Sigmoid colon (tissue), 7 donors: ENCODE results near the gene DSCAML1. TPM values are rescaled to one million over a fixed set of nuclear protein-coding genes. Genes with fewer than 3 reads are reported as not detected.
"Not testable (repeated sequence)": the region's sequence is repeated elsewhere in the genome, so short reads cannot be mapped to it uniquely, and the experiment has no call there.

Experiments used
- DNase-seq: peaks from one replicate; pipeline ENCODE4 v3.0.0-alpha.2; 2019
- H3K27ac ChIP-seq, 4 donors: fragments of 200-600 bp; sonication (generic); one replicate each; pipeline ENCODE4 v1.5.1; 2016 to 2019; ENCODE audit warnings: mild to moderate bottlenecking in 1 of 4
- H3K27me3 ChIP-seq, 3 donors: fragments of 200-600 bp; sonication (generic); one replicate each; pipeline ENCODE4 v1.5.1; 2019; ENCODE audit warnings: mild to moderate bottlenecking in 1 of 3
- H3K36me3 ChIP-seq, 4 donors: fragments of 200-600 bp; sonication (generic); one replicate each; pipeline ENCODE4 v1.5.1; 2016 to 2019
- H3K4me1 ChIP-seq, 4 donors: fragments of 200-600 bp; sonication (generic); one replicate each; pipeline ENCODE4 v1.5.1; 2017 to 2019
- H3K4me3 ChIP-seq, 4 donors: fragments of 200-600 bp; sonication (generic); one replicate each; pipeline ENCODE4 v1.5.1; 2017 to 2019; ENCODE audit warnings: mild to moderate bottlenecking in 2 of 4, moderate library complexity in 1 of 4
- H3K9me3 ChIP-seq, 4 donors: fragments of 200-600 bp in 3 of 4; sonication (generic) in 3 of 4; one replicate each; pipeline versions ENCODE4 v1.5.1 to v1.6.1; 2013 to 2019
- CTCF ChIP-seq, 4 experiments: fragments of 450-650 bp in 3 of 4; fragments of 200-600 bp in 1 of 4; IDR thresholded peaks; one replicate each; pipeline ENCODE4 v1.5.1; 2016 to 2019; ENCODE audit warnings: antibody characterized with exemption in 4 of 4, mild to moderate bottlenecking in 3 of 4, moderate library complexity in 2 of 4
- EP300 ChIP-seq, 4 donors: sonication (generic); formaldehyde crosslinking; IDR thresholded peaks; one replicate each; pipeline ENCODE4 v1.6.1; 2017; ENCODE audit warnings: antibody characterized with exemption in 4 of 4
- POLR2A ChIP-seq, 2 donors: fragments of 450-650 bp; IDR thresholded peaks; one replicate each; pipeline ENCODE4 v1.6.1; 2016; ENCODE audit warnings: antibody characterized with exemption in 2 of 2, mild to moderate bottlenecking in 2 of 2, moderate library complexity in 2 of 2
- POLR2AphosphoS5 ChIP-seq, 4 donors: sonication (generic); formaldehyde crosslinking; IDR thresholded peaks; one replicate each; pipeline ENCODE4 v1.6.1; 2017; ENCODE audit warnings: antibody characterized with exemption in 4 of 4
- WGBS, 2 donors: extraction: QIAGEN DNeasy Blood & Tissue Kit; methylation state at CpG; one replicate each; pipeline ENCODE4 v1.1.7; 2013; 5-methylcytosine and 5-hydroxymethylcytosine counted together
- intact Hi-C: fragments of 100-400 bp; cut with DNase I; formaldehyde crosslinking; loops from one replicate; pipeline ENCODE4 v1.15.1; 2023
- polyA plus RNA-seq, 3 donors: library from polyadenylated mRNA; stranded (reverse); fragments of 200-250 nt; gene quantifications; one replicate each; pipeline ENCODE4 v1.2.3, GENCODE V29; 2013
- total RNA-seq, 4 donors: library from RNA; depleted of rRNA; stranded (reverse); fragments of >200 nt; gene quantifications; one replicate each; pipeline ENCODE4 v1.1.0, GENCODE V29; 2016
- donor health status: healthy with polysubstance abuse.
- donor health status: Bipolar disorder and iron deficiency.
- donor health status: healthy.

DSCAML1 gene
- total and polyA plus RNA-seq, 7 donors = under 0.01 to 7.5 (median 1.2) TPM

GRCh38 chr11:117766576-117766975 lies 30.4 kb downstream of the DSCAML1 start:
- no peaks in the 10 kb centered on the region for H3K36me3 ChIP-seq
- H3K27me3 ChIP-seq = no peaks in the 10 kb centered on the region
- no peaks in the 10 kb centered on the region for H3K9me3 ChIP-seq
- WGBS, 2 donors = 92 to 93% methylated on average over 10 of the region's 10 CpGs
- no peak overlapping the region for H3K4me3 ChIP-seq
- H3K4me1 ChIP-seq = no peaks in the 10 kb centered on the region
- no peak for DNase-seq
- intact Hi-C loops = no loop called here
- TF ChIP-seq EP300 (IDR thresholded peaks at IDR 0.05) (no peak), POLR2AphosphoS5 (IDR thresholded peaks at IDR 0.05) (no peak)
- no peak overlapping the region for H3K27ac ChIP-seq

GRCh38 chr11:117766026-117766425 lies 31.0 kb downstream of the DSCAML1 start:
- 89 to 91% methylated on average over 9 of the region's 9 CpGs for WGBS, 2 donors

GRCh38 chr11:117765068-117765467 lies 31.9 kb downstream of the DSCAML1 start:
- 85 to 89% methylated on average over 5 of the region's 5 CpGs for WGBS, 2 donors
- Histone ChIP-seq H3K9me3 (no peaks in the 10 kb centered on the region), H3K4me3 (no peak overlapping the region), H3K27me3 (no peaks in the 10 kb centered on the region), H3K36me3 (no peaks in the 10 kb centered on the region), H3K27ac (no peak overlapping the region), H3K4me1 (no peaks in the 10 kb centered on the region)
- intact Hi-C loops = no loop called here
- no peak for DNase-seq
- no peak for TF ChIP-seq POLR2A (IDR thresholded peaks at IDR 0.05)
- TF ChIP-seq POLR2AphosphoS5 (IDR thresholded peaks at IDR 0.05) = no peak
- no peak for TF ChIP-seq CTCF (IDR thresholded peaks at IDR 0.05)
- no peak for TF ChIP-seq EP300 (IDR thresholded peaks at IDR 0.05)

More at GRCh38 chr11:117766026-117766425, 31.0 kb downstream of the DSCAML1 start:
- Histone ChIP-seq H3K27ac (no peak overlapping the region), H3K4me3 (no peak overlapping the region), H3K9me3 (no peaks in the 10 kb centered on the region), H3K36me3 (no peaks in the 10 kb centered on the region), H3K27me3 (no peaks in the 10 kb centered on the region), H3K4me1 (no peaks in the 10 kb centered on the region)
- intact Hi-C loops = no loop called here
- no peak for DNase-seq
- no peak for TF ChIP-seq EP300 (IDR thresholded peaks at IDR 0.05)
- TF ChIP-seq POLR2A (IDR thresholded peaks at IDR 0.05) = no peak
- TF ChIP-seq POLR2AphosphoS5 (IDR thresholded peaks at IDR 0.05) = no peak
- TF ChIP-seq CTCF (IDR thresholded peaks at IDR 0.05) = no peak

GRCh38 chr11:117763465-117763864 lies 33.6 kb downstream of the DSCAML1 start:
- H3K9me3 ChIP-seq, intact Hi-C loops, H3K27ac ChIP-seq, H3K27me3 ChIP-seq, DNase-seq, H3K36me3 ChIP-seq, H3K4me1 ChIP-seq, H3K4me3 ChIP-seq: not testable (repeated sequence)
- WGBS, 2 donors = 87 to 90% methylated on average over 5 of the region's 5 CpGs

- intact Hi-C loops = no loop called here
Observed at GRCh38 chr11:117761993-117762392, 35.0 kb downstream of the DSCAML1 start.

More at GRCh38 chr11:117761993-117762392, 35.0 kb downstream of the DSCAML1 start:
- TF ChIP-seq POLR2AphosphoS5 (IDR thresholded peaks at IDR 0.05) = no peak
- TF ChIP-seq EP300 (IDR thresholded peaks at IDR 0.05) = no peak
- no peak for TF ChIP-seq POLR2A (IDR thresholded peaks at IDR 0.05)
- no peak for TF ChIP-seq CTCF (IDR thresholded peaks at IDR 0.05)
- WGBS, 2 donors = 54 to 73% methylated on average over 7 of the region's 7 CpGs
- Histone ChIP-seq H3K27ac (no peak overlapping the region), H3K4me3 (no peak overlapping the region), H3K9me3 (no peaks in the 10 kb centered on the region), H3K4me1 (no peaks in the 10 kb centered on the region), H3K27me3 (no peaks in the 10 kb centered on the region), H3K36me3 (no peaks in the 10 kb centered on the region)
- no peak for DNase-seq
